Transverse colon (tissue), 4 donors: ENCODE data around the gene HNRNPL. TPM values are rescaled to one million over a fixed set of nuclear protein-coding genes. Genes with fewer than 3 reads are reported as not detected.
A peak's percentile ranks its signal among the peaks of the same experiment; 100 is the strongest.

Source experiments
- DNase-seq: peaks from one replicate; pipeline ENCODE4 v3.0.0-alpha.2; 2019
- H3K27ac ChIP-seq, 4 donors: fragments of 200-600 bp; sonication (generic); 2 replicates each; pipeline ENCODE4 v1.5.1; 2016 to 2018; ENCODE audit warnings: inconsistent platforms in 4 of 4
- H3K27me3 ChIP-seq: fragments of 200-600 bp; sonication (generic); 2 replicates; pipeline ENCODE4 v1.5.1; 2017; ENCODE audit warnings: inconsistent platforms
- H3K36me3 ChIP-seq, 4 donors: fragments of 200-600 bp; sonication (generic); 2 replicates each; pipeline ENCODE4 v1.5.1; 2017 to 2019; ENCODE audit warnings: inconsistent platforms in 4 of 4
- H3K4me1 ChIP-seq, 4 donors: fragments of 200-600 bp; sonication (generic); 2 replicates each; pipeline ENCODE4 v1.5.1; 2017 to 2020; ENCODE audit warnings: inconsistent platforms in 4 of 4
- H3K4me3 ChIP-seq, 4 donors: fragments of 200-600 bp; sonication (generic); 1 replicate in 1 of 4; 2 replicates in 3 of 4; pipeline versions ENCODE4 v1.5.1 to v1.6.1; 2017 to 2019; ENCODE audit warnings: inconsistent platforms in 4 of 4
- H3K9me3 ChIP-seq, 2 donors: fragments of 200-600 bp; sonication (generic); 2 replicates each; pipeline ENCODE4 v1.5.1; 2017 to 2019; ENCODE audit warnings: inconsistent platforms in 2 of 2
- CTCF ChIP-seq, 5 experiments: fragments of 200-600 bp in 3 of 5; fragments of 450-650 bp in 2 of 5; sonication (generic) in 3 of 5; IDR thresholded peaks; 1 replicate in 2 of 5; 2 replicates in 3 of 5; pipeline ENCODE4 v1.5.1; 2016 to 2017; ENCODE audit warnings: antibody characterized with exemption in 5 of 5, inconsistent platforms in 3 of 5, mild to moderate bottlenecking in 2 of 5, moderate library complexity in 1 of 5
- EP300 ChIP-seq: sonication (generic); formaldehyde crosslinking; IDR thresholded peaks from one replicate; pipeline ENCODE4 v1.6.1; 2017; ENCODE audit warnings: antibody characterized with exemption, low read depth
- POLR2A ChIP-seq: fragments of 450-650 bp; IDR thresholded peaks from one replicate; pipeline ENCODE4 v1.6.1; 2016; ENCODE audit warnings: antibody characterized with exemption, mild to moderate bottlenecking, moderate library complexity
- POLR2AphosphoS5 ChIP-seq, 3 donors: sonication (generic); formaldehyde crosslinking; IDR thresholded peaks; one replicate each; pipeline ENCODE4 v1.6.1; 2016; ENCODE audit warnings: antibody characterized with exemption in 3 of 3
- WGBS, 2 donors: methylation state at CpG; one replicate each; pipeline ENCODE4 v1.1.5; 2018; ENCODE audit warnings: low coverage in 1 of 2; 5-methylcytosine and 5-hydroxymethylcytosine counted together
- in situ Hi-C, 4 donors: fragments of 200-750 bp; cut with MboI; loops; one replicate each; pipeline versions ENCODE4 v1.15.0 to v1.15.1; 2017; ENCODE audit warnings: low sequenced_read_pairs in 3 of 4, low pct_ligation_motif_present in 1 of 4, low pct_unique_long_range_greater_than_20kb in 1 of 4
- intact Hi-C: fragments of 100-400 bp; cut with DNase I; formaldehyde crosslinking; loops from one replicate; pipeline ENCODE4 v1.15.1; 2023; ENCODE audit warnings: low total_unique reads
- total RNA-seq, 4 donors: library from RNA; depleted of rRNA; stranded (reverse); fragments of >200 nt; gene quantifications; one replicate each; pipeline ENCODE4 v1.1.0, GENCODE V29; 2016

HNRNPL gene
- total RNA-seq, 4 donors from 2014 or later = 139 to 200 (median 174) TPM

- H3K36me3 ChIP-seq = peaks cover 0 to 84% (median 44%) of the 10 kb centered on the region in 4 donors
- H3K4me3 ChIP-seq = no peak overlapping the region
- WGBS, 2 donors = 84 to 87% methylated on average over 10 to 11 of the region's 11 CpGs
- DNase-seq = no peak
- intact Hi-C loops (no loop called here), in situ Hi-C loops (no loop called here)
- no peaks in the 10 kb centered on the region for H3K27me3 ChIP-seq
- TF ChIP-seq POLR2A = no peak
- no peak for TF ChIP-seq POLR2AphosphoS5 (IDR thresholded peaks at IDR 0.05)
- TF ChIP-seq CTCF (IDR thresholded peaks at IDR 0.05) = no peak
- TF ChIP-seq EP300 = no peak
- H3K27ac ChIP-seq = peak overlapping the region in 1 of 4 donors; percentile 47
- no peaks in the 10 kb centered on the region for H3K9me3 ChIP-seq
- peaks cover 15 to 42% (median 25%) of the 10 kb centered on the region in 4 donors for H3K4me1 ChIP-seq
These were observed 5.6 kb downstream of the HNRNPL start for GRCh38 chr19:38844093-38844686.

- H3K4me3 ChIP-seq = no peak overlapping the region
- 95% methylated on average over 9 of the region's 9 CpGs; no CpG with 5 or more reads in 1 of the 2 donors for WGBS, 2 donors
- no peak for DNase-seq
- H3K4me1 ChIP-seq = peaks cover 9 to 34% (median 20%) of the 10 kb centered on the region in 4 donors
- intact Hi-C loops (no loop called here), in situ Hi-C loops (no loop called here)
- H3K9me3 ChIP-seq = no peaks in the 10 kb centered on the region
- H3K27ac ChIP-seq = peak overlapping the region in 3 of 4 donors; percentile 5 to 47 (median 12)
- TF ChIP-seq CTCF (IDR thresholded peaks at IDR 0.05) = no peak
- TF ChIP-seq POLR2A = no peak
- no peak for TF ChIP-seq POLR2AphosphoS5 (IDR thresholded peaks at IDR 0.05)
- no peaks in the 10 kb centered on the region for H3K27me3 ChIP-seq
- H3K36me3 ChIP-seq = peaks cover 0 to 93% (median 49%) of the 10 kb centered on the region in 4 donors
These were observed 6.5 kb downstream of the HNRNPL start for GRCh38 chr19:38843175-38843758.

GRCh38 chr19:38842439-38843174 is 7.2 kb downstream of the HNRNPL start:
- 83% methylated on average over 4 to 17 of the region's 17 CpGs for WGBS, 2 donors
- in situ Hi-C loops (no loop called here), intact Hi-C loops (no loop called here)
- peak in 1 of 3 donors; percentile 34 for TF ChIP-seq POLR2AphosphoS5 (IDR thresholded peaks at IDR 0.05)
- TF ChIP-seq CTCF (IDR thresholded peaks at IDR 0.05) = no peak
- no peaks in the 10 kb centered on the region for H3K9me3 ChIP-seq
- H3K36me3 ChIP-seq = peaks cover 0 to 98% (median 52%) of the 10 kb centered on the region in 4 donors
- no peaks in the 10 kb centered on the region for H3K27me3 ChIP-seq
- H3K4me3 ChIP-seq = no peak overlapping the region
- peak; percentile 60 for DNase-seq
- H3K27ac ChIP-seq = peak overlapping the region in 3 of 4 donors; percentile 22 to 47 (median 34)
- peaks cover 3 to 27% (median 15%) of the 10 kb centered on the region in 4 donors for H3K4me1 ChIP-seq

- H3K36me3 ChIP-seq = peaks cover 0 to 100% (median 53%) of the 10 kb centered on the region in 4 donors
- H3K9me3 ChIP-seq = no peaks in the 10 kb centered on the region
- in situ Hi-C loops = no loop called here
- peaks cover 0 to 20% (median 8%) of the 10 kb centered on the region in 4 donors for H3K4me1 ChIP-seq
- DNase-seq = no peak
- TF ChIP-seq CTCF (IDR thresholded peaks at IDR 0.05) = no peak
- TF ChIP-seq POLR2A = peak; percentile 39
- TF ChIP-seq POLR2AphosphoS5 (IDR thresholded peaks at IDR 0.05) = peak in 2 of 3 donors; percentile 16 to 32
- intact Hi-C loops = no loop called here
- WGBS, 2 donors = 89 to 90% methylated on average over 8 to 19 of the region's 19 CpGs
- H3K4me3 ChIP-seq = no peak overlapping the region
- peak overlapping the region; percentile 22 to 36 (median 30) for H3K27ac ChIP-seq
- H3K27me3 ChIP-seq = no peaks in the 10 kb centered on the region
These were observed 7.9 kb downstream of the HNRNPL start for GRCh38 chr19:38841787-38842438.
